IMR-90 (cell line): ENCODE results near the gene MXRA8. TPM values are rescaled to one million over a fixed set of nuclear protein-coding genes. Genes with fewer than 3 reads are reported as not detected.

Experiments used
- ATAC-seq: fragments of 200-7000 bp; cut with Tn5 transposase; 2 replicates; pipeline ENCODE4 v1.9.1; 2020; ENCODE audit warnings: low read depth, mild to moderate bottlenecking, moderate library complexity
- BruUV-seq: library from RNA; stranded (reverse); fragments of 400-500 nt; replicated peaks from 2 replicates; lab custom pipeline; 2021; lab: Mats Ljungman, UMichigan
- CTCF ChIA-PET: fragments of 300-600 bp; formaldehyde crosslinking; extraction: SDS; loops from one replicate; lab custom pipeline; 2021; ENCODE audit warnings: antibody characterized with exemption; lab: Yijun Ruan, JAX
- POLR2A ChIA-PET: fragments of 300-600 bp; sonication (Branson Sonifier 250); formaldehyde crosslinking; loops from one replicate; lab custom pipeline; 2022; ENCODE audit warnings: antibody characterized with exemption; ENCODE audit not compliant: unreplicated experiment; lab: Charles Lee
- DNase-seq: peaks from one replicate; pipeline ENCODE4 v3.0.0; 2013
- H2AFZ ChIP-seq: replicated peaks from 2 replicates; pipeline ENCODE3; 2013; ENCODE audit warnings: low read length, mild to moderate bottlenecking; ENCODE audit not compliant: poor library complexity
- H2AK5ac ChIP-seq: 2 replicates; pipeline ENCODE4 v1.6.1; 2013; ENCODE audit warnings: low read depth, low read length, inconsistent platforms
- H2AK9ac ChIP-seq: replicated peaks from 2 replicates; pipeline ENCODE3; 2013; ENCODE audit warnings: mild to moderate bottlenecking, low read depth, low read length, moderate library complexity; ENCODE audit not compliant: poor library complexity
- H2BK120ac ChIP-seq: 2 replicates; pipeline ENCODE4 v1.6.1; 2013; ENCODE audit warnings: low read depth, low read length, inconsistent platforms
- H2BK15ac ChIP-seq: 3 replicates; pipeline ENCODE4 v1.6.1; 2013; ENCODE audit warnings: low read depth, low read length, inconsistent platforms
- H2BK20ac ChIP-seq: 2 replicates; pipeline ENCODE4 v1.6.1; 2013; ENCODE audit warnings: low read depth, mild to moderate bottlenecking, inconsistent platforms, low read length, moderate library complexity
- H2BK5ac ChIP-seq: 2 replicates; pipeline ENCODE4 v1.6.1; 2013; ENCODE audit warnings: mild to moderate bottlenecking, low read depth, low read length, inconsistent platforms; ENCODE audit not compliant: poor library complexity, severe bottlenecking
- H3K14ac ChIP-seq: replicated peaks from 2 replicates; pipeline ENCODE4 v1.6.1; 2013; ENCODE audit warnings: low read depth, low read length, inconsistent platforms
- H3K18ac ChIP-seq: 2 replicates; pipeline ENCODE4 v1.6.1; 2013; ENCODE audit warnings: low read depth, low read length, control low read depth
- H3K23ac ChIP-seq: 2 replicates; pipeline ENCODE4 v1.6.1; 2013; ENCODE audit warnings: low read depth, low read length, inconsistent platforms
- H3K27ac ChIP-seq: 2 replicates; pipeline ENCODE4 v1.5.1; 2013; ENCODE audit warnings: mild to moderate bottlenecking, control low read depth, low read length; ENCODE audit not compliant: insufficient read depth
- H3K27me3 ChIP-seq: 2 replicates; pipeline ENCODE4 v1.6.1; 2013; ENCODE audit warnings: low read length; ENCODE audit not compliant: control insufficient read depth, insufficient read depth
- H3K36me3 ChIP-seq: 2 replicates; pipeline ENCODE4 v1.6.1; 2013; ENCODE audit warnings: low read length, mixed read lengths; ENCODE audit not compliant: control insufficient read depth, insufficient read depth
- H3K4ac ChIP-seq: 2 replicates; pipeline ENCODE4 v1.6.1; 2013; ENCODE audit warnings: low read depth, low read length, inconsistent platforms
- H3K4me1 ChIP-seq: 2 replicates; pipeline ENCODE4 v1.6.1; 2013; ENCODE audit warnings: low read length, mixed read lengths; ENCODE audit not compliant: control insufficient read depth, insufficient read depth
- H3K4me2 ChIP-seq: 2 replicates; pipeline ENCODE4 v1.6.1; 2013; ENCODE audit warnings: low read depth, mild to moderate bottlenecking, control low read depth, low read length, moderate library complexity
- H3K4me3 ChIP-seq: 2 replicates; pipeline ENCODE4 v1.5.1; 2013; ENCODE audit warnings: low read depth, mild to moderate bottlenecking, control low read depth, low read length, moderate library complexity; ENCODE audit not compliant: insufficient read depth
- H3K56ac ChIP-seq: 2 replicates; pipeline ENCODE4 v1.6.1; 2013; ENCODE audit warnings: low read length, inconsistent platforms; ENCODE audit not compliant: insufficient read depth; ENCODE audit errors: extremely low read depth
- H3K79me1 ChIP-seq, 2 experiments: 2 replicates each; pipeline ENCODE4 v1.6.1; 2013; ENCODE audit warnings: low read length in 2 of 2, inconsistent platforms in 1 of 2, low read depth in 1 of 2
- H3K9ac ChIP-seq: 2 replicates; pipeline ENCODE4 v1.6.1; 2013; ENCODE audit warnings: low read depth, low read length, control low read depth
- H3K9me1 ChIP-seq: 2 replicates; pipeline ENCODE4 v1.6.1; 2013; ENCODE audit warnings: low read length, inconsistent platforms; ENCODE audit not compliant: insufficient read depth
- H3K9me3 ChIP-seq: 2 replicates; pipeline ENCODE4 v1.6.1; 2013; ENCODE audit warnings: low read length; ENCODE audit not compliant: control insufficient read depth, insufficient read depth
- H4K20me1 ChIP-seq: 2 replicates; pipeline ENCODE4 v1.6.1; 2013; ENCODE audit warnings: low read length, inconsistent platforms; ENCODE audit not compliant: insufficient read depth
- H4K5ac ChIP-seq: 2 replicates; pipeline ENCODE4 v1.6.1; 2013; ENCODE audit warnings: mild to moderate bottlenecking, low read depth, low read length, control low read depth
- H4K8ac ChIP-seq, 2 experiments: 2 replicates each; pipeline ENCODE4 v1.6.1; 2013; ENCODE audit warnings: low read depth in 2 of 2, low read length in 2 of 2, control low read depth in 1 of 2, inconsistent platforms in 1 of 2
- H4K91ac ChIP-seq: 2 replicates; pipeline ENCODE4 v1.6.1; 2013; ENCODE audit warnings: low read depth, low read length, inconsistent platforms; ENCODE audit not compliant: insufficient read depth
- CEBPB ChIP-seq: IDR thresholded peaks from 2 replicates; pipeline ENCODE4 v1.6.1; 2012; ENCODE audit warnings: low read depth, low read length, improper control_type of control experiment
- CHD1 ChIP-seq: IDR thresholded peaks from 2 replicates; pipeline ENCODE4 v1.6.1; 2012; ENCODE audit warnings: low read depth, low read length, improper control_type of control experiment
- FOS ChIP-seq: fragments of 150-350 bp; IDR thresholded peaks from 2 replicates; pipeline ENCODE4 v1.6.1; 2016; ENCODE audit warnings: low read depth, low read length
- MAFK ChIP-seq: IDR thresholded peaks from 2 replicates; pipeline ENCODE4 v1.6.1; 2012; ENCODE audit warnings: low read depth, low read length, improper control_type of control experiment
- MAZ ChIP-seq: IDR thresholded peaks from 2 replicates; pipeline ENCODE4 v1.6.1; 2012; ENCODE audit warnings: low read depth, mild to moderate bottlenecking, low read length, improper control_type of control experiment, moderate library complexity, borderline replicate concordance
- MXI1 ChIP-seq: IDR thresholded peaks from 2 replicates; pipeline ENCODE4 v1.6.1; 2012; ENCODE audit warnings: low read depth, mild to moderate bottlenecking, low read length, moderate library complexity, borderline replicate concordance
- NFE2L2 ChIP-seq: fragments of 150-350 bp; IDR thresholded peaks from 2 replicates; pipeline ENCODE4 v1.6.1; 2016; ENCODE audit warnings: low read depth, mild to moderate bottlenecking, low read length
- POLR2A ChIP-seq: IDR thresholded peaks from 2 replicates; pipeline ENCODE4 v1.6.1; 2012; ENCODE audit warnings: mild to moderate bottlenecking, low read depth, low read length
- RAD21 ChIP-seq: IDR thresholded peaks from 2 replicates; pipeline ENCODE4 v1.6.1; 2012; ENCODE audit warnings: low read length, improper control_type of control experiment
- RCOR1 ChIP-seq: IDR thresholded peaks from 2 replicates; pipeline ENCODE4 v1.6.1; 2012; ENCODE audit warnings: mild to moderate bottlenecking, low read length, improper control_type of control experiment; ENCODE audit not compliant: insufficient replicate concordance
- RFX5 ChIP-seq: IDR thresholded peaks from 2 replicates; pipeline ENCODE4 v1.8.0; 2012; ENCODE audit warnings: low read depth, mild to moderate bottlenecking, low read length, moderate library complexity
- WGBS, 2 experiments: methylation state at CpG; one replicate each; pipeline versions ENCODE4 v1.1.5 to v1.1.7; 2013; ENCODE audit warnings: missing lambda C conversion rate in 2 of 2; ENCODE audit not compliant: insufficient read length in 1 of 2; ENCODE audit errors: extremely low coverage in 2 of 2; 5-methylcytosine and 5-hydroxymethylcytosine counted together
- dilution Hi-C: fragments of 300-500 bp; cut with HindIII; formaldehyde crosslinking; loops from one replicate; pipeline ENCODE4 v1.14.3; 2018; ENCODE audit warnings: low sequenced_read_pairs; ENCODE audit not compliant: unreplicated experiment
- in situ Hi-C: fragments of 300-500 bp; cut with MboI; formaldehyde crosslinking; loops from 3 replicates; pipeline ENCODE4 v1.14.3; 2019; ENCODE audit warnings: low sequenced_read_pairs, inconsistent platforms, mixed read lengths
- intact Hi-C: fragments of 100-400 bp; cut with micrococcal nuclease; formaldehyde crosslinking; loops from 2 replicates; pipeline ENCODE4 v1.10.0; 2022
- polyA plus RNA-seq, 3 experiments: library from polyadenylated mRNA; depleted of rRNA; stranded (reverse); fragments of >200 nt; gene quantifications; 2 replicates each; pipeline ENCODE4 v1.2.3, GENCODE V29; 2012; ENCODE audit warnings: low replicate concordance in 1 of 3
- total RNA-seq: library from RNA; depleted of rRNA; stranded (reverse); fragments of >200 nt; gene quantifications from 2 replicates; pipeline ENCODE4 v1.2.3, GENCODE V29; 2012
- TF ChIP-seq, protein P1 (sequence below): fragments of 150-350 bp; IDR thresholded peaks from 2 replicates; pipeline ENCODE4 v1.6.1; 2017; ENCODE audit warnings: mild to moderate bottlenecking, antibody characterized with exemption, low read length, low read depth

Gene MXRA8
- total and polyA plus RNA-seq, 2 of the 4 experiments (the other 2 are of a cell fraction): 92.5 to 469 TPM

DNA sequence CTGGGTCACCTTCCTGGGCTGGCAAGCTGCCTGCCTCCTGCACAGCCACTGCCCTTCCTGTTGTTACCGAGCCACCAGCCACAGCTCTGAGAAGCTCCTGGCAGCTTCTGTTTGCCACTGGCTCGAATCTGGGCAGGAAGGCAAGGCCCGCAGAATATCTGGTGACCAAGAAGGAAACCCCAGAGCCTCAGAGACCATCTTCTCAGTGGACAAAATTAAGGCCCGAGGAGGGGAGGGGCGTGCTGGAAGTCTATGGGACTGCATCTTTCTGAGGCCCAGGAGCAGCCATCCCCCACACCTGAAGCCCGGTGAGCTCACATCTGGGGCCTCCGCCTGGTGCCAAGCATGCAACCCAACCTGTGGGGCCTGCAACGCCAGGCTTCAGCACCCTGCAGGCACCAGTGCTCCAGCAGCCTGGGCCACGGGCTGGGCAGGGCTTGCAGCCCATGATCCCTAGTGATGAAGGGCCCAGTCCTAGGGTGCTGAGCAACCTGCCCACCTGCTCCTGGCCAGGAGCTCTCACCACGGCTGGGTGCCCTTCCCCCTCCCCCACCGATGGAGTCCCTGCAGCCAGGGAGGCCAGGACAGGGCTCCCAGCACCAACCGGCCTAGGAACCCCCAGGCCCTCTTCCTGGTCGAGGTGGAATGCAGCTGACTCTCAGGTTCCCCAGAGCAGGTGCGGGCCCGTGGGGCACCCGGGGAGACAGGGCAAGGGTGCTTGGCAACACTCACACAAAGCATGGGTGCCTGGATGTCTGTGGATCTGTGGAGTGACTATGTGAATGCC lies 32.9 kb downstream of the MXRA8 start (continued):
- TF ChIP-seq MAFK: no peak
- TF ChIP-seq RCOR1: no peak

DNA sequence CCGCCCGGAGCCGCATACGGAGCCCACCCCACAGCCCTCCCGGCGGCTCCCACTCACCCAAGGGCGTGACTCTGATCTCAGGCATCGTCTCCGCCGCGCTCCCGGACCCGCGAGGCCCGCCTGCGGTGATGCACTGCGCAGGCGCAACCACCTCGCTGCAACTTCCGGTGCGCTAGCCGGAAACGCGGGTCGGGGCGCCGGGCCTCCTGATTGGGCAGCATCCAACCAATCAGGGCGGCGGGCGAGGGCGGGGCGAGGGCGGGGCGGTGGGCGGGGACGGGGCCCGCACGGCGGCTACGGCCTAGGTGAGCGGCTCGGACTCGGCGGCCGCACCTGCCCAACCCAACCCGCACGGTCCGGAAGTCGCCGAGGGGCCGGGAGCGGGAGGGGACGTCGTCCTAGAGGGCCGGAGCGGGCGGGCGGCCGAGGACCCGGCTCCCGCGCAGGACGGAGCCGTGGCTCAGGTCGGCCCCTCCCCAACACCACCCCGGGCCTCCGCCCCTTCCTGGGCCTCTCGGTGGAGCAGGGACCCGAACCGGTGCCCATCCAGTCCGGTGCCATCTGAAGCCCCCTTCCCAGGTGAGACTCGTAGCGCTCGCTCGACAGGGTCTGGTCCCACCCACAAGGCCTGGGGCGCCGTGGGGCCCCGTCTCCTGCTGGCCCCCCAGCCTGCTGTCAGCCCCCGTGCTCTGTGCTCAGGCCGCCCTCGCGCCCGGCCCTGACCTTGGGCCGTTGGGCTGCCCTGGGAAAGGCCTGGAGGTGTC lies 33.6 kb downstream of the MXRA8 start, which contains the start of the genes CPTP and INTS11:
TSS of gene CPTP (plus strand) at position 279 of the 764 bp plus-strand sequence. CDS start 2,109 bp downstream, outside the sequence.
TSS of gene INTS11 (minus strand) at position 137 of the 764 bp plus-strand sequence. CDS start at position 85, 52 bp downstream.
- no peak within 1 kb of the TSS for H2BK15ac ChIP-seq
- ATAC-seq (peak; percentile 90), DNase-seq (peak; percentile 85)
- BruUV-seq: no TSS peak
- H3K36me3 ChIP-seq: peaks cover 14% of the 10 kb centered on the region
- H3K9me1 ChIP-seq: peaks cover 4% of the 10 kb centered on the region
- H2BK20ac ChIP-seq: no peak within 1 kb of the TSS
- peak within 1 kb of the TSS; percentile 96 for H2AFZ ChIP-seq
- H3K14ac ChIP-seq: peak within 1 kb of the TSS; percentile 45
- CTCF ChIA-PET: no interaction called here
- dilution Hi-C loops (no loop called here), intact Hi-C loops (no loop called here), in situ Hi-C loops (no loop called here)
- H4K5ac ChIP-seq: peak within 1 kb of the TSS; percentile 61
- peak within 1 kb of the TSS; percentile 74 to 88; a peak in 3 of 4 replicates for H4K8ac ChIP-seq
- H4K91ac ChIP-seq: peak within 1 kb of the TSS; percentile 75
- peak within 1 kb of the TSS; percentile 85 for H2AK5ac ChIP-seq
- H3K9ac ChIP-seq: peak within 1 kb of the TSS; percentile 90
- no peaks in the 10 kb centered on the region for H3K27me3 ChIP-seq
- TF ChIP-seq FOS (no peak), CHD1 (no peak), RAD21 (no peak), RCOR1 (no peak), NFE2L2 (no peak), POLR2A (peak; percentile 81), RFX5 (no peak), CEBPB (no peak), MAZ (0 out of 2 replicates have a peak, but pooled peaks have one; percentile 23), MXI1 (peak; percentile 42; the same call in 1 of the 2 replicates), MAFK (no peak)
- TF ChIP-seq, protein P1, sequence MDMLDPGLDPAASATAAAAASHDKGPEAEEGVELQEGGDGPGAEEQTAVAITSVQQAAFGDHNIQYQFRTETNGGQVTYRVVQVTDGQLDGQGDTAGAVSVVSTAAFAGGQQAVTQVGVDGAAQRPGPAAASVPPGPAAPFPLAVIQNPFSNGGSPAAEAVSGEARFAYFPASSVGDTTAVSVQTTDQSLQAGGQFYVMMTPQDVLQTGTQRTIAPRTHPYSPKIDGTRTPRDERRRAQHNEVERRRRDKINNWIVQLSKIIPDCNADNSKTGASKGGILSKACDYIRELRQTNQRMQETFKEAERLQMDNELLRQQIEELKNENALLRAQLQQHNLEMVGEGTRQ: no peak
- peak within 1 kb of the TSS; percentile 72 for H3K4ac ChIP-seq
- no peaks in the 10 kb centered on the region for H3K9me3 ChIP-seq
- peak within 1 kb of the TSS; percentile 99 for H3K4me3 ChIP-seq
- H4K20me1 ChIP-seq: peaks cover 53% of the 10 kb centered on the region
- peak within 1 kb of the TSS; percentile 99 for H2AK9ac ChIP-seq
- peaks cover 7% of the 10 kb centered on the region; the same call in 1 of the 2 replicates for H3K4me1 ChIP-seq
- H3K4me2 ChIP-seq: peak within 1 kb of the TSS; percentile 91
- no peak within 1 kb of the TSS for H2BK120ac ChIP-seq
- POLR2A ChIA-PET: no interaction called here
- 2% methylated on average over 38 of the region's 84 CpGs; no CpG with 5 or more reads in 1 of the 2 experiments for WGBS, 2 experiments
- H3K56ac ChIP-seq: peak within 1 kb of the TSS; percentile 1; the same call in 1 of the 2 replicates
- H3K18ac ChIP-seq: no peak within 1 kb of the TSS
- peak within 1 kb of the TSS; percentile 76 for H3K27ac ChIP-seq
- peaks cover 3 to 58% of the 10 kb centered on the region in 2 experiments; a peak in 2 of 4 replicates for H3K79me1 ChIP-seq
- H2BK5ac ChIP-seq: peak within 1 kb of the TSS; percentile 69
- H3K23ac ChIP-seq: peak within 1 kb of the TSS; percentile 51
